IPS-15b (cell line): ENCODE data around the gene ABCB9.

ENCODE experiments used
- H3K27me3 ChIP-seq: one replicate; pipeline ENCODE4 v1.6.1; 2013; ENCODE audit warnings: low read length; ENCODE audit not compliant: control insufficient read depth, insufficient read depth
- H3K36me3 ChIP-seq: one replicate; pipeline ENCODE4 v1.6.1; 2013; ENCODE audit warnings: low read length; ENCODE audit not compliant: control insufficient read depth, insufficient read depth
- H3K4me1 ChIP-seq: one replicate; pipeline ENCODE4 v1.6.1; 2013; ENCODE audit warnings: mild to moderate bottlenecking, low read length; ENCODE audit not compliant: control insufficient read depth, insufficient read depth
- H3K4me3 ChIP-seq: one replicate; pipeline ENCODE4 v1.5.1; 2013; ENCODE audit warnings: low read depth, low read length
- H3K9ac ChIP-seq: one replicate; pipeline ENCODE4 v1.6.1; 2013; ENCODE audit warnings: low read depth, mild to moderate bottlenecking, low read length
- H3K9me3 ChIP-seq: one replicate; pipeline ENCODE4 v1.6.1; 2013; ENCODE audit warnings: mild to moderate bottlenecking, low read length; ENCODE audit not compliant: control insufficient read depth, insufficient read depth

ABCB9 gene

GRCh38 chr12:123000578-123000977 is 34.3 kb upstream of the ABCB9 start:
- no peak overlapping the region for H3K9ac ChIP-seq
- no peaks in the 10 kb centered on the region for H3K4me1 ChIP-seq
- H3K36me3 ChIP-seq: no peaks in the 10 kb centered on the region
- H3K4me3 ChIP-seq: no peak overlapping the region
- no peaks in the 10 kb centered on the region for H3K9me3 ChIP-seq
- no peaks in the 10 kb centered on the region for H3K27me3 ChIP-seq

- Histone ChIP-seq H3K4me1 (no peaks in the 10 kb centered on the region), H3K9me3 (no peaks in the 10 kb centered on the region), H3K4me3 (no peak overlapping the region), H3K9ac (no peak overlapping the region), H3K27me3 (no peaks in the 10 kb centered on the region), H3K36me3 (no peaks in the 10 kb centered on the region)
These were observed 33.7 kb upstream of the ABCB9 start for GRCh38 chr12:122999986-123000420.

GRCh38 chr12:122999196-122999946 is 33.1 kb upstream of the ABCB9 start:
- H3K4me1 ChIP-seq: no peaks in the 10 kb centered on the region
- H3K9ac ChIP-seq: no peak overlapping the region
- H3K9me3 ChIP-seq: no peaks in the 10 kb centered on the region
- H3K4me3 ChIP-seq: no peak overlapping the region
- no peaks in the 10 kb centered on the region for H3K27me3 ChIP-seq
- H3K36me3 ChIP-seq: no peaks in the 10 kb centered on the region

GRCh38 chr12:122998316-122998715 is 32.1 kb upstream of the ABCB9 start:
- Histone ChIP-seq H3K9ac (no peak overlapping the region), H3K4me3 (no peak overlapping the region), H3K4me1 (no peaks in the 10 kb centered on the region), H3K36me3 (no peaks in the 10 kb centered on the region), H3K27me3 (no peaks in the 10 kb centered on the region), H3K9me3 (no peaks in the 10 kb centered on the region)

- Histone ChIP-seq H3K9me3 (no peaks in the 10 kb centered on the region), H3K4me3 (no peak overlapping the region), H3K36me3 (no peaks in the 10 kb centered on the region), H3K27me3 (no peaks in the 10 kb centered on the region), H3K4me1 (no peaks in the 10 kb centered on the region), H3K9ac (no peak overlapping the region)
These were observed 31.3 kb upstream of the ABCB9 start for GRCh38 chr12:122997343-122998250.

- Histone ChIP-seq H3K4me1 (no peaks in the 10 kb centered on the region), H3K4me3 (no peak overlapping the region), H3K9ac (no peak overlapping the region), H3K27me3 (no peaks in the 10 kb centered on the region), H3K36me3 (no peaks in the 10 kb centered on the region), H3K9me3 (no peaks in the 10 kb centered on the region)
These were observed 30.5 kb upstream of the ABCB9 start for GRCh38 chr12:122996621-122997342.

- Histone ChIP-seq H3K4me3 (no peak overlapping the region), H3K27me3 (no peaks in the 10 kb centered on the region), H3K9ac (no peak overlapping the region), H3K9me3 (no peaks in the 10 kb centered on the region), H3K36me3 (no peaks in the 10 kb centered on the region), H3K4me1 (no peaks in the 10 kb centered on the region)
These were observed 29.9 kb upstream of the ABCB9 start for GRCh38 chr12:122996188-122996601.

- Histone ChIP-seq H3K9ac (no peak overlapping the region), H3K27me3 (no peaks in the 10 kb centered on the region), H3K4me3 (no peak overlapping the region), H3K36me3 (no peaks in the 10 kb centered on the region), H3K4me1 (no peaks in the 10 kb centered on the region), H3K9me3 (no peaks in the 10 kb centered on the region)
These were observed 29.4 kb upstream of the ABCB9 start for GRCh38 chr12:122995503-122996187.

GRCh38 chr12:122994781-122995502 is 28.7 kb upstream of the ABCB9 start:
- no peaks in the 10 kb centered on the region for H3K9me3 ChIP-seq
- H3K36me3 ChIP-seq: no peaks in the 10 kb centered on the region
- H3K27me3 ChIP-seq: no peaks in the 10 kb centered on the region
- no peak overlapping the region for H3K4me3 ChIP-seq
- no peaks in the 10 kb centered on the region for H3K4me1 ChIP-seq
- no peak overlapping the region for H3K9ac ChIP-seq

- Histone ChIP-seq H3K27me3 (no peaks in the 10 kb centered on the region), H3K4me1 (no peaks in the 10 kb centered on the region), H3K36me3 (no peaks in the 10 kb centered on the region), H3K4me3 (no peak overlapping the region), H3K9ac (no peak overlapping the region), H3K9me3 (no peaks in the 10 kb centered on the region)
These were observed 27.9 kb upstream of the ABCB9 start for GRCh38 chr12:122994140-122994675.
